H9 (cell line): Measurements from ENCODE around the gene NOS3. TPM values are rescaled to one million over a fixed set of nuclear protein-coding genes. Genes with fewer than 3 reads are reported as not detected.

Experiments
- DNase-seq: peaks from one replicate; pipeline ENCODE4 v3.0.0-alpha.2; 2017
- H2AFZ ChIP-seq: one replicate; pipeline ENCODE4 v1.6.1; 2013; ENCODE audit warnings: mild to moderate bottlenecking, low read length, control low read depth, moderate library complexity
- H2AK5ac ChIP-seq: 2 replicates; pipeline ENCODE4 v1.6.1; 2013; ENCODE audit warnings: low read length, control low read depth, mixed read lengths; ENCODE audit not compliant: insufficient read length
- H2BK120ac ChIP-seq: one replicate; pipeline ENCODE4 v1.6.1; 2013; ENCODE audit warnings: low read depth, mild to moderate bottlenecking, low read length, control low read depth, inconsistent platforms; ENCODE audit not compliant: poor library complexity, severe bottlenecking
- H2BK12ac ChIP-seq: 2 replicates; pipeline ENCODE4 v1.6.1; 2013; ENCODE audit warnings: low read length, control low read depth, mixed read lengths, low read depth; ENCODE audit not compliant: insufficient read length
- H2BK15ac ChIP-seq: 2 replicates; pipeline ENCODE4 v1.6.1; 2013; ENCODE audit warnings: low read depth, low read length, control low read depth
- H2BK20ac ChIP-seq: one replicate; pipeline ENCODE4 v1.6.1; 2013; ENCODE audit warnings: low read depth, mild to moderate bottlenecking, low read length, control low read depth, inconsistent platforms; ENCODE audit not compliant: poor library complexity, severe bottlenecking
- H2BK5ac ChIP-seq: 2 replicates; pipeline ENCODE4 v1.6.1; 2013; ENCODE audit warnings: low read length, control low read depth, mixed read lengths; ENCODE audit not compliant: insufficient read length
- H3K14ac ChIP-seq: 2 replicates; pipeline ENCODE4 v1.6.1; 2013; ENCODE audit warnings: low read length, control low read depth; ENCODE audit not compliant: insufficient read depth
- H3K18ac ChIP-seq: 2 replicates; pipeline ENCODE4 v1.6.1; 2013; ENCODE audit warnings: low read depth, mild to moderate bottlenecking, mixed read lengths, low read length, control low read depth; ENCODE audit not compliant: insufficient read length
- H3K23ac ChIP-seq: 2 replicates; pipeline ENCODE4 v1.6.1; 2013; ENCODE audit warnings: low read length, control low read depth, mixed read lengths, low read depth; ENCODE audit not compliant: insufficient read length
- H3K23me2 ChIP-seq: 2 replicates; pipeline ENCODE4 v1.6.1; 2013; ENCODE audit warnings: low read depth, mild to moderate bottlenecking, mixed read lengths, low read length, control low read depth; ENCODE audit not compliant: insufficient read length, poor library complexity, severe bottlenecking
- H3K27ac ChIP-seq: 2 replicates; pipeline ENCODE4 v1.5.1; 2013; ENCODE audit warnings: low read length, control low read depth, mixed read lengths, low read depth; ENCODE audit not compliant: insufficient read length
- H3K27me3 ChIP-seq: 2 replicates; pipeline ENCODE4 v1.6.1; 2013; ENCODE audit warnings: low read length, control low read depth, inconsistent platforms; ENCODE audit not compliant: insufficient read depth
- H3K4ac ChIP-seq: 2 replicates; pipeline ENCODE4 v1.6.1; 2013; ENCODE audit warnings: low read depth, mild to moderate bottlenecking, control low read depth, inconsistent platforms, low read length, moderate library complexity
- H3K4me1 ChIP-seq: 2 replicates; pipeline ENCODE4 v1.6.1; 2013; ENCODE audit warnings: low read length, control low read depth, inconsistent platforms; ENCODE audit not compliant: insufficient read depth
- H3K4me2 ChIP-seq: 2 replicates; pipeline ENCODE4 v1.6.1; 2013; ENCODE audit warnings: low read length, control low read depth, mixed read lengths; ENCODE audit not compliant: insufficient read length, insufficient read depth
- H3K56ac ChIP-seq: 2 replicates; pipeline ENCODE4 v1.6.1; 2013; ENCODE audit warnings: low read depth, mild to moderate bottlenecking, mixed read lengths, low read length, control low read depth; ENCODE audit not compliant: insufficient read length
- H3K79me1 ChIP-seq: 2 replicates; pipeline ENCODE4 v1.6.1; 2013; ENCODE audit warnings: low read depth, mild to moderate bottlenecking, moderate library complexity, low read length, control low read depth, inconsistent platforms; ENCODE audit not compliant: insufficient read depth, poor library complexity, severe bottlenecking
- H3K79me2 ChIP-seq: 2 replicates; pipeline ENCODE4 v1.6.1; 2013; ENCODE audit warnings: low read length, control low read depth, inconsistent platforms; ENCODE audit not compliant: insufficient read depth
- H3K9ac ChIP-seq: 2 replicates; pipeline ENCODE4 v1.6.1; 2013; ENCODE audit warnings: low read length, control low read depth, mixed read lengths; ENCODE audit not compliant: insufficient read length; ENCODE audit errors: extremely low read depth
- H3K9me3 ChIP-seq: one replicate; pipeline ENCODE4 v1.6.1; 2013; ENCODE audit warnings: low read depth, low read length, inconsistent platforms; ENCODE audit not compliant: control insufficient read depth
- H3T11ph ChIP-seq: one replicate; pipeline ENCODE4 v1.6.1; 2013; ENCODE audit warnings: mild to moderate bottlenecking, low read length, control low read depth, inconsistent platforms
- H4K20me1 ChIP-seq: one replicate; pipeline ENCODE4 v1.6.1; 2013; ENCODE audit not compliant: control insufficient read depth, insufficient read length, insufficient read depth
- H4K5ac ChIP-seq: 2 replicates; pipeline ENCODE4 v1.6.1; 2013; ENCODE audit warnings: low read depth, mild to moderate bottlenecking, mixed read lengths, low read length, control low read depth; ENCODE audit not compliant: insufficient read length
- H4K8ac ChIP-seq: replicated peaks from 2 replicates; pipeline ENCODE4 v1.6.1; 2013; ENCODE audit warnings: low read length, control low read depth, mixed read lengths, low read depth; ENCODE audit not compliant: insufficient read length
- H4K91ac ChIP-seq: 2 replicates; pipeline ENCODE4 v1.6.1; 2013; ENCODE audit warnings: low read depth, mild to moderate bottlenecking, moderate library complexity, mixed read lengths, low read length, control low read depth; ENCODE audit not compliant: insufficient read length
- H3K27ac Mint-ChIP-seq, 3 experiments: 2 replicates in 2 of 3; 3 replicates in 1 of 3; pipeline ENCODE4 v1.8.0; 2020 to 2021; ENCODE audit warnings: mixed read lengths in 3 of 3, mild to moderate bottlenecking in 1 of 3, moderate library complexity in 1 of 3
- H3K27me3 Mint-ChIP-seq: 2 replicates; pipeline ENCODE4 v1.8.0; 2021; ENCODE audit warnings: low read depth, mild to moderate bottlenecking, moderate library complexity, mixed read lengths
- H3K36me3 Mint-ChIP-seq, 3 experiments: 2 replicates in 2 of 3; 3 replicates in 1 of 3; pipeline ENCODE4 v1.8.0; 2020 to 2021; ENCODE audit warnings: low read depth in 3 of 3, mixed read lengths in 3 of 3; ENCODE audit not compliant: insufficient read depth in 1 of 3
- H3K4me1 Mint-ChIP-seq, 2 experiments: 2 replicates each; pipeline ENCODE4 v1.8.0; 2020; ENCODE audit warnings: mixed read lengths in 2 of 2
- H3K4me3 Mint-ChIP-seq, 2 experiments: 2 replicates in 1 of 2; 3 replicates in 1 of 2; pipeline ENCODE4 v1.8.0; 2020 to 2021; ENCODE audit warnings: mild to moderate bottlenecking in 2 of 2, mixed read lengths in 2 of 2, moderate library complexity in 1 of 2
- H3K9me3 Mint-ChIP-seq, 2 experiments: 2 replicates in 1 of 2; 3 replicates in 1 of 2; pipeline ENCODE4 v1.8.0; 2020; ENCODE audit warnings: mild to moderate bottlenecking in 2 of 2, mixed read lengths in 2 of 2, moderate library complexity in 1 of 2
- WGBS: extraction: QIAGEN DNeasy Blood & Tissue Kit; methylation state at CpG from one replicate; pipeline ENCODE4 v1.1.7; 2013; ENCODE audit warnings: missing lambda C conversion rate, low lambda C conversion rate, mixed read lengths; ENCODE audit not compliant: insufficient read length; ENCODE audit errors: extremely low coverage; 5-methylcytosine and 5-hydroxymethylcytosine counted together
- total RNA-seq: library from RNA; stranded (reverse); gene quantifications from 2 replicates; pipeline ENCODE4 v1.2.1, GENCODE V29; 2021
- TF ChIP-seq, protein P1 (sequence below): fragments of 200-600 bp; sonication (generic); conservative IDR thresholded peaks from 3 replicates; pipeline ENCODE4 v1.8.0; 2021; ENCODE audit warnings: antibody characterized with exemption, mild to moderate bottlenecking

The NOS3 gene
- total RNA-seq, 1 experiment from 2014 or later, result 4.5 TPM

DNA sequence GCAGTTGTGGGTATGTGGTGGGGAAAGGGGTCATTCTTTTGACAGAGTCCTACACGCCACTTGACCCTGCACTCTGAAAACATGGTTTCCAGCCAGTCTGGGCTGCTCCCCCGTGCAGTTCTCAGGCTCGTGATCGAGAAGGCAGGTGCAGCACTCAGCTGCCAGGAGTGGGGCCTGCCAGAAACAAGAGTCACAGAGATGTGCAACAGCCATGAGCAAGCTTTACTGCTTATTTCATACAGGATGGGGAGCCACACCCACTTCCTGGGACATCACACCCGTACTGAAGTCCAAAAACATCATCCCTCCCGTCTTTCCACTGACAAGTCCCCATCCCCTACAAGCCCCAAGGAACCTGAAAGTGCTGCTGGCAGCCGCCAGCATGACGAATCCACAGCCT, 24.1 kb downstream of the NOS3 start:
- H3K27ac Mint-ChIP-seq, result no peak overlapping the region
- DNase-seq, result no peak
- Histone ChIP-seq H3K18ac (no peak overlapping the region), H3K23ac (no peak overlapping the region), H2BK20ac (no peak overlapping the region), H2BK5ac (no peak overlapping the region), H3K14ac (no peak overlapping the region), H3K4ac (no peak overlapping the region), H3K4me2 (no peak overlapping the region), H2AFZ (no peak overlapping the region), H3K56ac (no peak overlapping the region), H3K79me2 (no peaks in the 10 kb centered on the region), H4K8ac (no peak overlapping the region), H4K5ac (no peak overlapping the region), H4K20me1 (no peaks in the 10 kb centered on the region), H2BK15ac (no peak overlapping the region), H3K9ac (no peak overlapping the region), H2BK12ac (no peak overlapping the region), H2AK5ac (no peak overlapping the region), H3K27ac (no peak overlapping the region), H3K9me3 (no peaks in the 10 kb centered on the region), H2BK120ac (no peak overlapping the region), H3K4me1 (peaks cover 3% of the 10 kb centered on the region; the same call in 1 of the 2 replicates), H3T11ph (no peak overlapping the region), H3K79me1 (no peaks in the 10 kb centered on the region), H4K91ac (no peak overlapping the region), H3K27me3 (peaks cover 6% of the 10 kb centered on the region; the same call in 1 of the 2 replicates), H3K23me2 (peaks cover 7% of the 10 kb centered on the region)
- WGBS, result no CpG with 5 or more reads among the region's 8 CpGs
- peaks cover 74% of the 10 kb centered on the region for H3K27me3 Mint-ChIP-seq
- H3K4me1 Mint-ChIP-seq, result peaks cover 30 to 54% of the 10 kb centered on the region in 2 experiments
- TF ChIP-seq, protein P1, sequence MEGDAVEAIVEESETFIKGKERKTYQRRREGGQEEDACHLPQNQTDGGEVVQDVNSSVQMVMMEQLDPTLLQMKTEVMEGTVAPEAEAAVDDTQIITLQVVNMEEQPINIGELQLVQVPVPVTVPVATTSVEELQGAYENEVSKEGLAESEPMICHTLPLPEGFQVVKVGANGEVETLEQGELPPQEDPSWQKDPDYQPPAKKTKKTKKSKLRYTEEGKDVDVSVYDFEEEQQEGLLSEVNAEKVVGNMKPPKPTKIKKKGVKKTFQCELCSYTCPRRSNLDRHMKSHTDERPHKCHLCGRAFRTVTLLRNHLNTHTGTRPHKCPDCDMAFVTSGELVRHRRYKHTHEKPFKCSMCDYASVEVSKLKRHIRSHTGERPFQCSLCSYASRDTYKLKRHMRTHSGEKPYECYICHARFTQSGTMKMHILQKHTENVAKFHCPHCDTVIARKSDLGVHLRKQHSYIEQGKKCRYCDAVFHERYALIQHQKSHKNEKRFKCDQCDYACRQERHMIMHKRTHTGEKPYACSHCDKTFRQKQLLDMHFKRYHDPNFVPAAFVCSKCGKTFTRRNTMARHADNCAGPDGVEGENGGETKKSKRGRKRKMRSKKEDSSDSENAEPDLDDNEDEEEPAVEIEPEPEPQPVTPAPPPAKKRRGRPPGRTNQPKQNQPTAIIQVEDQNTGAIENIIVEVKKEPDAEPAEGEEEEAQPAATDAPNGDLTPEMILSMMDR, result no peak
- peaks cover 2 to 6% (median 6%) of the 10 kb centered on the region in 3 experiments; a peak in 6 of 7 replicates for H3K36me3 Mint-ChIP-seq
- peaks cover 0 to 9% of the 10 kb centered on the region in 2 experiments; a peak in 2 of 5 replicates for H3K9me3 Mint-ChIP-seq
- no peak overlapping the region for H3K4me3 Mint-ChIP-seq
